ENCODE measurements around the gene LILRB5.

DNA sequence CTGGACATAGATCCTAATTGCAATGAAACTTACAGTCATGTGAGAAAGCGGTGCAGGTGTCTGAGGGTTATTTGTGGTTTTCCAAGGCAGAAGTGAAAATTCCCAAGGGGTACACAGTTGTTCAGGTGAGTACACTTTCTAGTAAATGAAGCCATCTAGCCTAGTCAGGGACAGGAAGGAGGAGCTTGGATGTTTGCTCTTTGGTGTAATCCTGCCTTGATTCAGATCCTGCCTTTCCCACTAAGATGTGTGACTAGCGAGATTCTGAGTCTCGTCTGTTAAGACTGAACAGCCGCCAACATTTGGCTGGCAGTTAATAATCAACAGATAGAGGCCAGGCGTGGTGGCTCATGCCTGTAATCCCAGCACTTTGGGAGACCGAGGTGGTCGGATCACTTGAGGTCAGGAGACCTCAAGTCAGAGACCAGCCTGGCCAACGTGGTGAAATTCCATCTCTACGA, 53.9 kb downstream of the LILRB5 start:
- TF ChIP-seq, protein P1, sequence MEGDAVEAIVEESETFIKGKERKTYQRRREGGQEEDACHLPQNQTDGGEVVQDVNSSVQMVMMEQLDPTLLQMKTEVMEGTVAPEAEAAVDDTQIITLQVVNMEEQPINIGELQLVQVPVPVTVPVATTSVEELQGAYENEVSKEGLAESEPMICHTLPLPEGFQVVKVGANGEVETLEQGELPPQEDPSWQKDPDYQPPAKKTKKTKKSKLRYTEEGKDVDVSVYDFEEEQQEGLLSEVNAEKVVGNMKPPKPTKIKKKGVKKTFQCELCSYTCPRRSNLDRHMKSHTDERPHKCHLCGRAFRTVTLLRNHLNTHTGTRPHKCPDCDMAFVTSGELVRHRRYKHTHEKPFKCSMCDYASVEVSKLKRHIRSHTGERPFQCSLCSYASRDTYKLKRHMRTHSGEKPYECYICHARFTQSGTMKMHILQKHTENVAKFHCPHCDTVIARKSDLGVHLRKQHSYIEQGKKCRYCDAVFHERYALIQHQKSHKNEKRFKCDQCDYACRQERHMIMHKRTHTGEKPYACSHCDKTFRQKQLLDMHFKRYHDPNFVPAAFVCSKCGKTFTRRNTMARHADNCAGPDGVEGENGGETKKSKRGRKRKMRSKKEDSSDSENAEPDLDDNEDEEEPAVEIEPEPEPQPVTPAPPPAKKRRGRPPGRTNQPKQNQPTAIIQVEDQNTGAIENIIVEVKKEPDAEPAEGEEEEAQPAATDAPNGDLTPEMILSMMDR (conservative IDR thresholded peaks at IDR 0.05) = no peak
- TF ChIP-seq ZFX (IDR thresholded peaks at IDR 0.05) = no peak

Measured in C4-2B (cell line).